Stimulated activated CD4-positive, alpha-beta T cell treated with anti-CD3 and anti-CD28 coated beads, TNF-alpha, amount 100 ng/mL, for 48 hours (primary cell): ENCODE results near the gene FBLIM1.

ENCODE experiments used
- DNase-seq, 3 donors: peaks; one replicate each; pipeline ENCODE4 v3.0.0-alpha.2; 2020; ENCODE audit warnings: low read depth in 3 of 3

FBLIM1 gene

GRCh38 chr1:15758343-15758931 lies at the start of gene FBLIM1:
FBLIM1 (plus strand) TSS chr1:15758795; CDS start chr1:15764984, 6,189 bp downstream.
- no peak for DNase-seq

GRCh38 chr1:15709226-15709625 lies 49.4 kb upstream of the FBLIM1 start:
- no peak for DNase-seq

GRCh38 chr1:15712168-15712567 lies 46.4 kb upstream of the FBLIM1 start:
- no peak for DNase-seq

- DNase-seq, result no peak
These were observed 44.0 kb upstream of the FBLIM1 start for GRCh38 chr1:15714406-15715136.

- DNase-seq, result no peak
These were observed 41.0 kb upstream of the FBLIM1 start for GRCh38 chr1:15717418-15718125.

- DNase-seq, result no peak
These were observed 40.4 kb upstream of the FBLIM1 start for GRCh38 chr1:15718199-15718601.

GRCh38 chr1:15719381-15720120 lies 39.0 kb upstream of the FBLIM1 start:
- no peak for DNase-seq

GRCh38 chr1:15720861-15721260 lies 37.7 kb upstream of the FBLIM1 start:
- no peak for DNase-seq

GRCh38 chr1:15722411-15722810 lies 36.2 kb upstream of the FBLIM1 start:
- DNase-seq, result no peak

- no peak for DNase-seq
These were observed 35.6 kb upstream of the FBLIM1 start for GRCh38 chr1:15722836-15723532.

GRCh38 chr1:15723631-15724246 lies 34.9 kb upstream of the FBLIM1 start:
- no peak for DNase-seq

GRCh38 chr1:15724949-15725880 lies 33.4 kb upstream of the FBLIM1 start:
- DNase-seq, result no peak

- no peak for DNase-seq
These were observed 32.1 kb upstream of the FBLIM1 start for GRCh38 chr1:15726508-15726907.

GRCh38 chr1:15727021-15727420 lies 31.6 kb upstream of the FBLIM1 start:
- DNase-seq, result no peak

GRCh38 chr1:15727424-15727823 lies 31.2 kb upstream of the FBLIM1 start:
- no peak for DNase-seq

GRCh38 chr1:15727866-15728534 lies 30.6 kb upstream of the FBLIM1 start:
- no peak for DNase-seq

GRCh38 chr1:15728937-15729657 lies 29.5 kb upstream of the FBLIM1 start:
- DNase-seq, result no peak

GRCh38 chr1:15730423-15730822 lies 28.2 kb upstream of the FBLIM1 start:
- DNase-seq, result no peak

GRCh38 chr1:15730936-15731335 lies 27.7 kb upstream of the FBLIM1 start:
- no peak for DNase-seq
